GM12891 (cell line): Measurements from ENCODE around the gene PLPPR4.

Experiments
- PAX5 ChIP-seq: IDR thresholded peaks from 2 replicates; pipeline ENCODE4 v1.6.1; 2011; ENCODE audit warnings: low read length, moderate library complexity, mild to moderate bottlenecking; ENCODE audit not compliant: insufficient read depth, severe bottlenecking
- POLR2A ChIP-seq: IDR thresholded peaks from 2 replicates; pipeline ENCODE4 v1.6.1; 2011; ENCODE audit warnings: low read depth, low read length, control low read depth
- POLR2AphosphoS5 ChIP-seq: IDR thresholded peaks from 2 replicates; pipeline ENCODE4 v1.6.1; 2011; ENCODE audit warnings: low read depth, low read length, control low read depth
- POU2F2 ChIP-seq: IDR thresholded peaks from 2 replicates; pipeline ENCODE4 v1.6.1; 2011; ENCODE audit warnings: low read depth, mild to moderate bottlenecking, control low read depth, low read length, moderate library complexity
- SPI1 ChIP-seq: IDR thresholded peaks from 2 replicates; pipeline ENCODE4 v1.6.1; 2011; ENCODE audit warnings: low read depth, low read length, control low read depth
- TAF1 ChIP-seq: IDR thresholded peaks from 2 replicates; pipeline ENCODE4 v1.6.1; 2011; ENCODE audit warnings: low read depth, low read length, control low read depth

DNA sequence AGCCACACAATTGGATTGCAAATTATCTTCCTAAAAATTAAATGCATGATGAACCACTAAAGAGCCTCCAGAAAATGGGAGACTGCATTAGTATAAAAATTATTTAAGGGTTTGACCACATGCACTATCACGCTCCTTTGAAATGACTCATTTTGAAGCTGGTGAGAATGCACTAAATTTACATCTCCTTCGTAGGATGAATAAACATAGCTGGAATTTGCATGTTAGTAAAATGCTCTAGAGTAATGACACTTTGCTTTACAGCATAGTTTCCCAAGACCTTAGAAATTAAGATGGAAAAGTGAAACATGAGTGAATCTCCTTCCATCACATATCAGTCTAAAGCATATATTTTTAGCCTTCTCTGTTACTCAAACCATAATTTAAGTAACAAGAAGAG is 2.4 kb downstream of the PLPPR4 start:
- no peak for TF ChIP-seq POLR2A
- no peak for TF ChIP-seq POLR2AphosphoS5
- TF ChIP-seq POU2F2, result no peak
- TF ChIP-seq TAF1, result no peak
- no peak for TF ChIP-seq SPI1
- TF ChIP-seq PAX5, result no peak
